K562 (cell line): ENCODE data around the gene ABCC9. TPM values are rescaled to one million over a fixed set of nuclear protein-coding genes. Genes with fewer than 3 reads are reported as not detected.

Experiments used
- ATAC-seq: fragments of 200-7000 bp; cut with Tn5 transposase; 3 replicates; pipeline ENCODE4 v1.9.1; 2020; ENCODE audit warnings: moderate library complexity
- BruUV-seq: library from RNA; stranded (reverse); fragments of 400-500 nt; replicated peaks from 2 replicates; lab custom pipeline; 2021; lab: Mats Ljungman, UMichigan
- CTCF ChIA-PET: fragments of 300-600 bp; formaldehyde crosslinking; extraction: SDS; loops from one replicate; lab custom pipeline; 2021; ENCODE audit warnings: low intra/inter-chr PET ratio; lab: Yijun Ruan, JAX
- POLR2A ChIA-PET: fragments of 300-600, 350-650 bp; sonication (Branson Sonifier 250); formaldehyde crosslinking; extraction: SDS; loops from one replicate; lab custom pipeline; 2021; ENCODE audit warnings: antibody characterized with exemption, inconsistent platforms; lab: Yijun Ruan, JAX
- DNase-seq, 4 experiments: peaks; one replicate each; pipeline versions ENCODE4 v3.0.0 to v3.0.0-alpha.2; 2011 to 2018; ENCODE audit warnings: low spot score in 3 of 4, mixed read lengths in 3 of 4; ENCODE audit errors: extremely low read depth in 1 of 4
- FAIRE-seq: peaks from 2 replicates; lab custom pipeline; 2011; peaks lifted over from hg19 to GRCh38; lab: Jason Lieb, UNC
- H2AFZ ChIP-seq: 2 replicates; pipeline ENCODE4 v1.6.0; 2011; ENCODE audit warnings: low read depth, low read length, control low read depth, inconsistent platforms
- H3K27ac ChIP-seq: fragments of 200-600 bp; 3 replicates; pipeline ENCODE4 v1.8.0; 2011; ENCODE audit warnings: low read depth, mild to moderate bottlenecking, control low read depth, inconsistent platforms, low read length, moderate library complexity, mixed read lengths; ENCODE audit errors: extremely low read depth
- H3K27me3 ChIP-seq, 2 experiments: fragments of 300-600 bp in 1 of 2; 2 replicates in 1 of 2; 3 replicates in 1 of 2; pipeline versions ENCODE4 v1.6.0 to v1.8.0; 2011; ENCODE audit warnings: inconsistent platforms in 2 of 2, low read length in 2 of 2, mild to moderate bottlenecking in 1 of 2, mixed read lengths in 1 of 2, moderate library complexity in 1 of 2; ENCODE audit not compliant: control insufficient read depth in 2 of 2, insufficient read depth in 2 of 2
- H3K36me3 ChIP-seq: fragments of 300-600 bp; 3 replicates; pipeline ENCODE4 v1.8.0; 2011; ENCODE audit warnings: mild to moderate bottlenecking, low read length, inconsistent platforms; ENCODE audit not compliant: control insufficient read depth, insufficient read depth
- H3K4me1 ChIP-seq, 2 experiments: fragments of 200-600 bp in 1 of 2; replicated peaks in 1 of 2; 2 replicates in 1 of 2; 3 replicates in 1 of 2; pipeline versions ENCODE4 v1.5.1 to v1.8.0; 2011; ENCODE audit warnings: inconsistent platforms in 2 of 2, low read length in 2 of 2, mild to moderate bottlenecking in 1 of 2, mixed read lengths in 1 of 2, moderate library complexity in 1 of 2; ENCODE audit not compliant: control insufficient read depth in 2 of 2, insufficient read depth in 2 of 2
- H3K4me2 ChIP-seq: 2 replicates; pipeline ENCODE4 v1.6.1; 2011; ENCODE audit warnings: low read length, control low read depth, inconsistent platforms, mixed read lengths; ENCODE audit not compliant: insufficient read depth
- H3K4me3 ChIP-seq: fragments of 200-600 bp; sonication (generic), shearing (Covaris generic); 2 replicates; pipeline ENCODE4 v1.5.1; 2016; ENCODE audit warnings: control low read depth, inconsistent platforms
- H3K79me2 ChIP-seq: fragments of 200-600 bp; 3 replicates; pipeline ENCODE4 v1.8.0; 2011; ENCODE audit warnings: low read length, inconsistent platforms; ENCODE audit not compliant: control insufficient read depth, insufficient read depth
- H3K9ac ChIP-seq, 2 experiments: 2 replicates each; pipeline versions ENCODE4 v1.6.0 to v1.6.1; 2011; ENCODE audit warnings: low read depth in 2 of 2, low read length in 2 of 2, control low read depth in 1 of 2, inconsistent platforms in 1 of 2, mild to moderate bottlenecking in 1 of 2, mixed read lengths in 1 of 2; ENCODE audit not compliant: insufficient read depth in 1 of 2
- H3K9me1 ChIP-seq: one replicate; pipeline ENCODE4 v1.6.0; 2011; ENCODE audit warnings: inconsistent platforms, mild to moderate bottlenecking, low read length, moderate library complexity; ENCODE audit not compliant: control insufficient read depth, insufficient read depth
- H3K9me3 ChIP-seq: replicated peaks from 2 replicates; pipeline ENCODE4 v1.5.1; 2011; ENCODE audit warnings: low read depth, low read length, inconsistent platforms; ENCODE audit not compliant: control insufficient read depth, insufficient read depth
- H4K20me1 ChIP-seq: replicated peaks from 2 replicates; pipeline ENCODE4 v1.6.1; 2011; ENCODE audit warnings: low read length, inconsistent platforms, mixed read lengths; ENCODE audit not compliant: control insufficient read depth, insufficient read depth
- CBX3 ChIP-seq, 2 experiments: IDR thresholded peaks; 1 replicate in 1 of 2; 2 replicates in 1 of 2; pipeline ENCODE4 v1.6.1; 2012; ENCODE audit warnings: inconsistent platforms in 2 of 2, low read length in 2 of 2, borderline replicate concordance in 1 of 2, control low read depth in 1 of 2
- HSF4 ChIP-seq: fragments of 250-450 bp; sonication (Bioruptor Pico); IDR thresholded peaks from 2 replicates; pipeline ENCODE4 v2.1.2; 2022; ENCODE audit warnings: mild to moderate bottlenecking, moderate library complexity, borderline replicate concordance
- POLR2AphosphoS2 ChIP-seq: IDR thresholded peaks from 2 replicates; pipeline ENCODE4 v1.6.1; 2012; ENCODE audit warnings: low read length, improper control_type of control experiment
- SUPT5H ChIP-seq: fragments of 450-650 bp; IDR thresholded peaks from 2 replicates; pipeline ENCODE4 v1.6.1; 2016
- TCF7 ChIP-seq: sonication (generic); IDR thresholded peaks from 2 replicates; pipeline ENCODE4 v1.6.1; 2016; ENCODE audit warnings: antibody characterized with exemption, borderline replicate concordance
- TRIM28 ChIP-seq: fragments of 450-650 bp; IDR thresholded peaks from 2 replicates; pipeline ENCODE4 v1.6.1; 2017
- in situ Hi-C: fragments of 300-500 bp; cut with MboI; formaldehyde crosslinking; loops from 4 replicates; pipeline ENCODE4 v1.15.0; 2018; ENCODE audit warnings: inconsistent platforms, mixed read lengths
- intact Hi-C: fragments of 100-400 bp; cut with micrococcal nuclease; formaldehyde crosslinking; loops from 2 replicates; pipeline ENCODE4 v1.14.2; 2022
- polyA plus RNA-seq, 8 experiments: library from polyadenylated mRNA; depleted of rRNA in 4 of 8; stranded (reverse) in 5 of 8; unstranded in 3 of 8; fragments of >200 nt; fragmentation: Nextera tagmentation in 2 of 8; fragmentation: Illumina TruSeq in 1 of 8; extraction: Ambion mirVana in 2 of 8; extraction: Trizol in 1 of 8; gene quantifications; 2 replicates each; pipeline versions ENCODE4 v1.2.1 to v1.2.3, GENCODE V29; 2011 to 2014; ENCODE audit warnings: inconsistent platforms in 1 of 8, missing spikeins in 1 of 8
- total RNA-seq, 7 experiments: library from RNA; depleted of rRNA in 6 of 7; stranded (reverse); fragments of >200 nt in 6 of 7; fragmentation: Illumina TruSeq in 2 of 7; extraction: Trizol in 2 of 7; gene quantifications; 2 replicates each; pipeline versions ENCODE4 v1.2.1 to v1.2.3, GENCODE V29; 2011 to 2021; ENCODE audit warnings: low replicate concordance in 1 of 7
- TF ChIP-seq, protein P1 (sequence below): fragments of 250-450 bp; sonication (Bioruptor Pico); IDR thresholded peaks from 2 replicates; pipeline ENCODE4 v1.5.0; 2020; ENCODE audit warnings: mild to moderate bottlenecking, borderline replicate concordance
- TF ChIP-seq, protein P2 (sequence below), 2 experiments: IDR thresholded peaks; 2 replicates each; pipeline ENCODE4 v1.6.1; 2012; ENCODE audit warnings: improper control_type of control experiment in 2 of 2, low read depth in 2 of 2, low read length in 2 of 2, borderline replicate concordance in 1 of 2
- TF ChIP-seq, protein P3 (sequence below): fragments of 450-650 bp; IDR thresholded peaks from 2 replicates; pipeline ENCODE4 v1.6.1; 2018; ENCODE audit warnings: mild to moderate bottlenecking, low read depth; ENCODE audit not compliant: partially characterized antibody
- TF ChIP-seq, protein P4 (sequence below): fragments of 250-450 bp; sonication (Bioruptor Pico); IDR thresholded peaks from 2 replicates; pipeline ENCODE4 v1.5.1; 2021; ENCODE audit warnings: mild to moderate bottlenecking
- TF ChIP-seq, protein P5 (sequence below): fragments of 150-350 bp; IDR thresholded peaks from 2 replicates; pipeline ENCODE4 v1.6.1; 2014; ENCODE audit warnings: low read depth, mild to moderate bottlenecking, low read length, borderline replicate concordance

The ABCC9 gene
- total and polyA plus RNA-seq, 9 of the 15 experiments (the other 6 are each of a cell fraction or from before 2014, with no cell fraction given): 0.05 to 0.40 (median 0.18) TPM

DNA sequence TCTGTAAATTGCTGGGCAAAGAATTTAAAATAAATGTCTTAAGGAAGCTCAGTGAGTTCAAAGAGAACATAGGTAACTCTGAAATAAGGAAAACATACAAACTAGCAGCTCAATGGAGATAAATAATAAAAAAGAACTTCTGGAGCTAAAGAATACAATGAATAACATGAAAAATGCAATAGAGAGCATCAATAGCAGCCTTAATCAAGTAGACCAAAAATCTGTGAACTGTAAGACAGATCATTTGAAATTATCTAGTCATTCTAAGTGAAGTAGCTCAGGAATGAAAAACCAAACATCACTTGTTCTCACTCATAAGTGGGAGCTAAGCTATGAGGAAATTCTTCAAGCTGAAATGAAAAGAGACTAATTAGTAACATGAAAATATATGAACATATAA is 5.8 kb upstream of the ABCC9 start:
- H3K79me2 ChIP-seq: no peaks in the 10 kb centered on the region
- H2AFZ ChIP-seq: no peak overlapping the region
- TF ChIP-seq POLR2AphosphoS2 (no peak), TRIM28 (peak; percentile 79), TCF7 (no peak), HSF4 (CRISPR knock-in tag) (no peak), CBX3 (IDR thresholded peaks at IDR 0.05; ENCODE audit: borderline replicate concordance in 1 of 2, low read length in 2 of 2) (0 out of 3 replicates have a peak, but pooled peaks of 1 of the 2 experiments have one; percentile 42), SUPT5H (no peak)
- TF ChIP-seq, protein P1, sequence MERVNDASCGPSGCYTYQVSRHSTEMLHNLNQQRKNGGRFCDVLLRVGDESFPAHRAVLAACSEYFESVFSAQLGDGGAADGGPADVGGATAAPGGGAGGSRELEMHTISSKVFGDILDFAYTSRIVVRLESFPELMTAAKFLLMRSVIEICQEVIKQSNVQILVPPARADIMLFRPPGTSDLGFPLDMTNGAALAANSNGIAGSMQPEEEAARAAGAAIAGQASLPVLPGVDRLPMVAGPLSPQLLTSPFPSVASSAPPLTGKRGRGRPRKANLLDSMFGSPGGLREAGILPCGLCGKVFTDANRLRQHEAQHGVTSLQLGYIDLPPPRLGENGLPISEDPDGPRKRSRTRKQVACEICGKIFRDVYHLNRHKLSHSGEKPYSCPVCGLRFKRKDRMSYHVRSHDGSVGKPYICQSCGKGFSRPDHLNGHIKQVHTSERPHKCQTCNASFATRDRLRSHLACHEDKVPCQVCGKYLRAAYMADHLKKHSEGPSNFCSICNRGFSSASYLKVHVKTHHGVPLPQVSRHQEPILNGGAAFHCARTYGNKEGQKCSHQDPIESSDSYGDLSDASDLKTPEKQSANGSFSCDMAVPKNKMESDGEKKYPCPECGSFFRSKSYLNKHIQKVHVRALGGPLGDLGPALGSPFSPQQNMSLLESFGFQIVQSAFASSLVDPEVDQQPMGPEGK (CRISPR knock-in tag): no peak
- TF ChIP-seq, protein P2, sequence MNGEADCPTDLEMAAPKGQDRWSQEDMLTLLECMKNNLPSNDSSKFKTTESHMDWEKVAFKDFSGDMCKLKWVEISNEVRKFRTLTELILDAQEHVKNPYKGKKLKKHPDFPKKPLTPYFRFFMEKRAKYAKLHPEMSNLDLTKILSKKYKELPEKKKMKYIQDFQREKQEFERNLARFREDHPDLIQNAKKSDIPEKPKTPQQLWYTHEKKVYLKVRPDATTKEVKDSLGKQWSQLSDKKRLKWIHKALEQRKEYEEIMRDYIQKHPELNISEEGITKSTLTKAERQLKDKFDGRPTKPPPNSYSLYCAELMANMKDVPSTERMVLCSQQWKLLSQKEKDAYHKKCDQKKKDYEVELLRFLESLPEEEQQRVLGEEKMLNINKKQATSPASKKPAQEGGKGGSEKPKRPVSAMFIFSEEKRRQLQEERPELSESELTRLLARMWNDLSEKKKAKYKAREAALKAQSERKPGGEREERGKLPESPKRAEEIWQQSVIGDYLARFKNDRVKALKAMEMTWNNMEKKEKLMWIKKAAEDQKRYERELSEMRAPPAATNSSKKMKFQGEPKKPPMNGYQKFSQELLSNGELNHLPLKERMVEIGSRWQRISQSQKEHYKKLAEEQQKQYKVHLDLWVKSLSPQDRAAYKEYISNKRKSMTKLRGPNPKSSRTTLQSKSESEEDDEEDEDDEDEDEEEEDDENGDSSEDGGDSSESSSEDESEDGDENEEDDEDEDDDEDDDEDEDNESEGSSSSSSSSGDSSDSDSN (IDR thresholded peaks at IDR 0.05; ENCODE audit: borderline replicate concordance in 1 of 2, low read depth in 2 of 2, low read length in 2 of 2): no peak
- TF ChIP-seq, protein P3, sequence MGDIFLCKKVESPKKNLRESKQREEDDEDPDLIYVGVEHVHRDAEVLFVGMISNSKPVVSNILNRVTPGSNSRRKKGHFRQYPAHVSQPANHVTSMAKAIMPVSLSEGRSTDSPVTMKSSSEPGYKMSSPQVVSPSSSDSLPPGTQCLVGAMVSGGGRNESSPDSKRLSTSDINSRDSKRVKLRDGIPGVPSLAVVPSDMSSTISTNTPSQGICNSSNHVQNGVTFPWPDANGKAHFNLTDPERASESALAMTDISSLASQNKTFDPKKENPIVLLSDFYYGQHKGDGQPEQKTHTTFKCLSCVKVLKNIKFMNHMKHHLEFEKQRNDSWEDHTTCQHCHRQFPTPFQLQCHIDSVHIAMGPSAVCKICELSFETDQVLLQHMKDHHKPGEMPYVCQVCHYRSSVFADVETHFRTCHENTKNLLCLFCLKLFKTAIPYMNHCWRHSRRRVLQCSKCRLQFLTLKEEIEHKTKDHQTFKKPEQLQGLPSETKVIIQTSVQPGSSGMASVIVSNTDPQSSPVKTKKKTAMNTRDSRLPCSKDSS: no peak
- TF ChIP-seq, protein P4, sequence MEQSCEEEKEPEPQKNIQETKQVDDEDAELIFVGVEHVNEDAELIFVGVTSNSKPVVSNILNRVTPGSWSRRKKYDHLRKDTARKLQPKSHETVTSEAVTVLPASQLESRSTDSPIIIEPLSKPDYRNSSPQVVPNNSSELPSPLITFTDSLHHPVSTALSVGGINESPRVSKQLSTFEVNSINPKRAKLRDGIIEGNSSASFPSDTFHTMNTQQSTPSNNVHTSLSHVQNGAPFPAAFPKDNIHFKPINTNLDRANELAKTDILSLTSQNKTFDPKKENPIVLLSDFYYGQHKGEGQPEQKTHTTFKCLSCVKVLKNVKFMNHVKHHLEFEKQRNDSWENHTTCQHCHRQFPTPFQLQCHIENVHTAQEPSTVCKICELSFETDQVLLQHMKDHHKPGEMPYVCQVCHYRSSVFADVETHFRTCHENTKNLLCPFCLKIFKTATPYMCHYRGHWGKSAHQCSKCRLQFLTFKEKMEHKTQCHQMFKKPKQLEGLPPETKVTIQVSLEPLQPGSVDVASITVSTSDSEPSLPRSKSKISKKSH: 0 out of 2 replicates have a peak, but pooled peaks have one; percentile 44
- TF ChIP-seq, protein P5, sequence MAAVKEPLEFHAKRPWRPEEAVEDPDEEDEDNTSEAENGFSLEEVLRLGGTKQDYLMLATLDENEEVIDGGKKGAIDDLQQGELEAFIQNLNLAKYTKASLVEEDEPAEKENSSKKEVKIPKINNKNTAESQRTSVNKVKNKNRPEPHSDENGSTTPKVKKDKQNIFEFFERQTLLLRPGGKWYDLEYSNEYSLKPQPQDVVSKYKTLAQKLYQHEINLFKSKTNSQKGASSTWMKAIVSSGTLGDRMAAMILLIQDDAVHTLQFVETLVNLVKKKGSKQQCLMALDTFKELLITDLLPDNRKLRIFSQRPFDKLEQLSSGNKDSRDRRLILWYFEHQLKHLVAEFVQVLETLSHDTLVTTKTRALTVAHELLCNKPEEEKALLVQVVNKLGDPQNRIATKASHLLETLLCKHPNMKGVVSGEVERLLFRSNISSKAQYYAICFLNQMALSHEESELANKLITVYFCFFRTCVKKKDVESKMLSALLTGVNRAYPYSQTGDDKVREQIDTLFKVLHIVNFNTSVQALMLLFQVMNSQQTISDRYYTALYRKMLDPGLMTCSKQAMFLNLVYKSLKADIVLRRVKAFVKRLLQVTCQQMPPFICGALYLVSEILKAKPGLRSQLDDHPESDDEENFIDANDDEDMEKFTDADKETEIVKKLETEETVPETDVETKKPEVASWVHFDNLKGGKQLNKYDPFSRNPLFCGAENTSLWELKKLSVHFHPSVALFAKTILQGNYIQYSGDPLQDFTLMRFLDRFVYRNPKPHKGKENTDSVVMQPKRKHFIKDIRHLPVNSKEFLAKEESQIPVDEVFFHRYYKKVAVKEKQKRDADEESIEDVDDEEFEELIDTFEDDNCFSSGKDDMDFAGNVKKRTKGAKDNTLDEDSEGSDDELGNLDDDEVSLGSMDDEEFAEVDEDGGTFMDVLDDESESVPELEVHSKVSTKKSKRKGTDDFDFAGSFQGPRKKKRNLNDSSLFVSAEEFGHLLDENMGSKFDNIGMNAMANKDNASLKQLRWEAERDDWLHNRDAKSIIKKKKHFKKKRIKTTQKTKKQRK: no peak
- no TSS peak for BruUV-seq
- H3K9me1 ChIP-seq: no peaks in the 10 kb centered on the region
- no peaks in the 10 kb centered on the region for H3K36me3 ChIP-seq
- ChIA-PET CTCF (no interaction called here), POLR2A (no interaction called here)
- intact Hi-C loops: no loop called here
- no peak overlapping the region for H3K4me3 ChIP-seq
- no peak for DNase-seq
- H3K27ac ChIP-seq: no peak overlapping the region
- no peak for FAIRE-seq
- peaks cover 0 to 4% of the 10 kb centered on the region in 2 experiments; a peak in 2 of 5 replicates for H3K4me1 ChIP-seq
- no peak for ATAC-seq
- H3K9ac ChIP-seq: no peak overlapping the region
- in situ Hi-C loops: no loop called here
- no peak overlapping the region for H3K4me2 ChIP-seq
- H4K20me1 ChIP-seq: no peaks in the 10 kb centered on the region
- 0 out of 5 replicates have a peak, but pooled peaks cover 0 to 5% of the 10 kb centered on the region in 2 experiments for H3K27me3 ChIP-seq
- no peaks in the 10 kb centered on the region for H3K9me3 ChIP-seq
